GM19025 (cell line): ENCODE data around the gene STXBP5.

Source experiments
- ATAC-seq: cut with Tn5 transposase; IDR thresholded peaks from one replicate; pipeline ENCODE4 v1.9.1; 2021; ENCODE audit warnings: mild to moderate bottlenecking, low read depth, moderate library complexity; ENCODE audit not compliant: unreplicated experiment

The STXBP5 gene

GRCh38 chr6:147204060-147204785 is at the start of gene STXBP5:
STXBP5 (plus strand) TSS chr6:147204417; CDS start chr6:147204533, 116 bp downstream.
- ATAC-seq, result peak; percentile 32

- ATAC-seq, result no peak
These were observed 49.8 kb upstream of the STXBP5 start for GRCh38 chr6:147154454-147154853.

- no peak for ATAC-seq
These were observed 48.0 kb upstream of the STXBP5 start for GRCh38 chr6:147156218-147156617.

GRCh38 chr6:147156799-147157382 is 47.3 kb upstream of the STXBP5 start:
- no peak for ATAC-seq

GRCh38 chr6:147157930-147158329 is 46.3 kb upstream of the STXBP5 start:
- no peak for ATAC-seq

GRCh38 chr6:147158881-147159280 is 45.3 kb upstream of the STXBP5 start:
- no peak for ATAC-seq

GRCh38 chr6:147159536-147160374 is 44.5 kb upstream of the STXBP5 start:
- no peak for ATAC-seq

- ATAC-seq, result no peak
These were observed 43.6 kb upstream of the STXBP5 start for GRCh38 chr6:147160593-147160992.

- no peak for ATAC-seq
These were observed 42.8 kb upstream of the STXBP5 start for GRCh38 chr6:147161253-147161973.

- ATAC-seq, result no peak
These were observed 42.2 kb upstream of the STXBP5 start for GRCh38 chr6:147161974-147162495.

GRCh38 chr6:147164761-147165160 is 39.5 kb upstream of the STXBP5 start:
- no peak for ATAC-seq

GRCh38 chr6:147166360-147166944 is 37.8 kb upstream of the STXBP5 start:
- no peak for ATAC-seq

- ATAC-seq, result no peak
These were observed 37.2 kb upstream of the STXBP5 start for GRCh38 chr6:147166992-147167391.

GRCh38 chr6:147167576-147168461 is 36.4 kb upstream of the STXBP5 start:
- no peak for ATAC-seq

- no peak for ATAC-seq
These were observed 34.7 kb upstream of the STXBP5 start for GRCh38 chr6:147169529-147169928.

- no peak for ATAC-seq
These were observed 33.9 kb upstream of the STXBP5 start for GRCh38 chr6:147170269-147170668.

GRCh38 chr6:147173140-147173539 is 31.1 kb upstream of the STXBP5 start:
- ATAC-seq, result no peak

GRCh38 chr6:147173675-147174308 is 30.4 kb upstream of the STXBP5 start:
- ATAC-seq, result no peak

GRCh38 chr6:147176795-147177194 is 27.4 kb upstream of the STXBP5 start:
- ATAC-seq, result no peak
